Measurements from ENCODE around the gene RAB22A.
A peak's percentile ranks its signal among the peaks of the same experiment; 100 is the strongest.

The RAB22A gene

GRCh38 chr20:58305061-58305460, 4.5 kb upstream of the RAB22A start:
- DNase-seq: no peak

- peak; percentile 90 for DNase-seq
Measured at GRCh38 chr20:58306421-58307261, 2.9 kb upstream of the RAB22A start.

GRCh38 chr20:58307270-58307669, 2.2 kb upstream of the RAB22A start:
- DNase-seq: no peak

- DNase-seq: no peak
Measured at GRCh38 chr20:58308290-58308679, 1.2 kb upstream of the RAB22A start.

GRCh38 chr20:58308680-58309527, 611 bp upstream of the RAB22A start:
- DNase-seq: no peak

- DNase-seq: peak; percentile 30
Measured at GRCh38 chr20:58310291-58310782, 822 bp downstream of the RAB22A start.

GRCh38 chr20:58312836-58313235, 3.3 kb downstream of the RAB22A start:
- peak; percentile 74 for DNase-seq

GRCh38 chr20:58313396-58313795, 3.9 kb downstream of the RAB22A start:
- peak; percentile 44 for DNase-seq

- DNase-seq: no peak
Measured at GRCh38 chr20:58321205-58321604, 11.7 kb downstream of the RAB22A start.

GRCh38 chr20:58322083-58322482, 12.6 kb downstream of the RAB22A start:
- DNase-seq: no peak

GRCh38 chr20:58325912-58326311, 16.4 kb downstream of the RAB22A start:
- DNase-seq: no peak

GRCh38 chr20:58327211-58327610, 17.7 kb downstream of the RAB22A start:
- no peak for DNase-seq

- no peak for DNase-seq
Measured at GRCh38 chr20:58328836-58329235, 19.3 kb downstream of the RAB22A start.

- DNase-seq: no peak
Measured at GRCh38 chr20:58329711-58330110, 20.2 kb downstream of the RAB22A start.

- DNase-seq: no peak
Measured at GRCh38 chr20:58330249-58330648, 20.7 kb downstream of the RAB22A start.

GRCh38 chr20:58330687-58331086, 21.2 kb downstream of the RAB22A start:
- no peak for DNase-seq

- no peak for DNase-seq
Measured at GRCh38 chr20:58331961-58332551, 22.5 kb downstream of the RAB22A start.

GRCh38 chr20:58339741-58340140, 30.2 kb downstream of the RAB22A start:
- DNase-seq: no peak

GRCh38 chr20:58340151-58340550, 30.6 kb downstream of the RAB22A start:
- no peak for DNase-seq

GRCh38 chr20:58340853-58341252, 31.3 kb downstream of the RAB22A start:
- DNase-seq: no peak

- DNase-seq: no peak
Measured at GRCh38 chr20:58342104-58342945, 32.8 kb downstream of the RAB22A start.

GRCh38 chr20:58344741-58345140, 35.2 kb downstream of the RAB22A start:
- no peak for DNase-seq
